CD4-positive, alpha-beta T cell (primary cell): ENCODE measurements around the gene TMEM141. TPM values are rescaled to one million over a fixed set of nuclear protein-coding genes. Genes with fewer than 3 reads are reported as not detected.
A peak's percentile ranks its signal among the peaks of the same experiment; 100 is the strongest.

Experiments used
- ATAC-seq: fragments of 200-7000 bp; cut with Tn5 transposase; one replicate; pipeline ENCODE4 v1.10.0; 2022; ENCODE audit warnings: mild to moderate bottlenecking; ENCODE audit not compliant: poor library complexity
- CTCF ChIA-PET: fragments of 350-600 bp; sonication (Branson Sonifier 250); formaldehyde crosslinking; loops from one replicate; lab custom pipeline; 2021; ENCODE audit warnings: antibody characterized with exemption, inconsistent platforms; lab: Charles Lee
- POLR2A ChIA-PET: fragments of 350-600 bp; sonication (Branson Sonifier 250); formaldehyde crosslinking; loops from one replicate; lab custom pipeline; 2021; ENCODE audit warnings: antibody characterized with exemption, inconsistent platforms; lab: Charles Lee
- DNase-seq, 14 experiments: peaks; one replicate each; pipeline ENCODE4 v3.0.0-alpha.2; 2013 to 2020; ENCODE audit warnings: mixed read lengths in 2 of 14
- H3K27ac ChIP-seq, 2 donors: one replicate each; pipeline versions ENCODE4 v1.5.1 to v1.7.0; 2013; ENCODE audit warnings: low read length in 2 of 2, low read depth in 1 of 2, mild to moderate bottlenecking in 1 of 2
- H3K27me3 ChIP-seq, 2 experiments: 1 replicate in 1 of 2; 2 replicates in 1 of 2; pipeline versions ENCODE4 v1.6.1 to v1.7.0; 2013; ENCODE audit warnings: low read length in 2 of 2, control low read depth in 1 of 2, mild to moderate bottlenecking in 1 of 2, moderate library complexity in 1 of 2; ENCODE audit not compliant: insufficient read depth in 2 of 2, control insufficient read depth in 1 of 2
- H3K36me3 ChIP-seq: one replicate; pipeline ENCODE4 v1.6.1; 2013; ENCODE audit warnings: low read length, control low read depth; ENCODE audit not compliant: insufficient read depth
- H3K4me1 ChIP-seq: one replicate; pipeline ENCODE4 v1.6.1; 2013; ENCODE audit warnings: low read length, control low read depth; ENCODE audit not compliant: insufficient read depth
- H3K4me3 ChIP-seq: one replicate; pipeline ENCODE4 v1.5.1; 2013; ENCODE audit warnings: mild to moderate bottlenecking, low read length, moderate library complexity
- H3K9me3 ChIP-seq, 2 experiments: 1 replicate in 1 of 2; 2 replicates in 1 of 2; pipeline versions ENCODE4 v1.6.1 to v1.7.0; 2013; ENCODE audit warnings: low read length in 2 of 2, mild to moderate bottlenecking in 2 of 2, control low read depth in 1 of 2, moderate library complexity in 1 of 2; ENCODE audit not compliant: control insufficient read depth in 1 of 2, insufficient read depth in 1 of 2
- H3K27ac Mint-ChIP-seq: one replicate; pipeline ENCODE4 v1.8.0; 2020; ENCODE audit warnings: mixed read lengths
- H3K27me3 Mint-ChIP-seq: one replicate; pipeline ENCODE4 v1.8.0; 2021; ENCODE audit warnings: mixed read lengths
- H3K36me3 Mint-ChIP-seq: one replicate; pipeline ENCODE4 v1.8.0; 2021; ENCODE audit warnings: low read depth, mixed read lengths
- H3K4me1 Mint-ChIP-seq: one replicate; pipeline ENCODE4 v1.8.0; 2021; ENCODE audit warnings: low read depth, mixed read lengths
- H3K4me3 Mint-ChIP-seq: one replicate; pipeline ENCODE4 v1.8.0; 2020; ENCODE audit warnings: mild to moderate bottlenecking, mixed read lengths
- H3K9me3 Mint-ChIP-seq: one replicate; pipeline ENCODE4 v1.8.0; 2020; ENCODE audit warnings: mixed read lengths
- CTCF ChIP-seq: fragments of 200-600 bp; IDR thresholded peaks from one replicate; pipeline ENCODE4 v1.8.0; 2022; ENCODE audit warnings: antibody characterized with exemption, mild to moderate bottlenecking
- intact Hi-C, 2 experiments: fragments of 100-400 bp; cut with DNase I in 1 of 2; cut with micrococcal nuclease in 1 of 2; formaldehyde crosslinking; loops; one replicate each; pipeline versions ENCODE4 v1.15.1 to v1.9.0; 2023 to 2025; cut with DNase I, micrococcal nuclease
- total RNA-seq, 174 experiments: library from RNA in 2 of 174; stranded (reverse) in 2 of 174; gene quantifications; one replicate each; pipeline ENCODE4 v1.2.3 and lab custom pipeline; 2021 to 2026

Gene TMEM141
- total RNA-seq, 2 experiments from 2014 or later = 14.6 to 17.1 TPM

- TF ChIP-seq CTCF = no peak
- peaks cover 9 to 14% of the 10 kb centered on the region in 2 experiments for H3K27me3 ChIP-seq
- ATAC-seq (no peak), DNase-seq (no peak)
- peak within 1 kb of the TSS; percentile 47 for H3K4me3 ChIP-seq
- Mint-ChIP-seq H3K4me3 (peak within 1 kb of the TSS; percentile 63), H3K4me1 (no peaks in the 10 kb centered on the region), H3K27me3 (peaks cover 4% of the 10 kb centered on the region), H3K9me3 (no peaks in the 10 kb centered on the region), H3K36me3 (no peaks in the 10 kb centered on the region), H3K27ac (no peak within 1 kb of the TSS)
- no peak within 1 kb of the TSS for H3K27ac ChIP-seq
- CTCF ChIA-PET = no interaction called here
- intact Hi-C loops = no loop called here
- H3K36me3 ChIP-seq = no peaks in the 10 kb centered on the region
- peaks cover 0 to 29% of the 10 kb centered on the region in 2 experiments for H3K9me3 ChIP-seq
- POLR2A ChIA-PET = no interaction called here
- peaks cover 19% of the 10 kb centered on the region for H3K4me1 ChIP-seq
Observed at GRCh38 chr9:136742591-136743391, 48.4 kb upstream of the TMEM141 start, which contains the start of gene LCN10. LCN10 (minus strand) TSS chr9:136742940; CDS start chr9:136742903, 37 bp downstream.

- Histone ChIP-seq H3K9me3 (peaks cover 0 to 29% of the 10 kb centered on the region in 2 experiments), H3K27ac (no peak overlapping the region), H3K36me3 (no peaks in the 10 kb centered on the region), H3K27me3 (peaks cover 9 to 14% of the 10 kb centered on the region in 2 experiments), H3K4me1 (peaks cover 19% of the 10 kb centered on the region), H3K4me3 (no peak overlapping the region)
- ChIA-PET POLR2A (no interaction called here), CTCF (no interaction called here)
- no peaks in the 10 kb centered on the region for H3K36me3 Mint-ChIP-seq
- no peak for DNase-seq
- no peak overlapping the region for H3K4me3 Mint-ChIP-seq
- no peak overlapping the region for H3K27ac Mint-ChIP-seq
- no peaks in the 10 kb centered on the region for H3K4me1 Mint-ChIP-seq
- no peak for TF ChIP-seq CTCF
- peaks cover 4% of the 10 kb centered on the region for H3K27me3 Mint-ChIP-seq
- H3K9me3 Mint-ChIP-seq = no peaks in the 10 kb centered on the region
- intact Hi-C loops = no loop called here
- ATAC-seq = no peak
Observed at GRCh38 chr9:136743639-136744211, 47.4 kb upstream of the TMEM141 start.

- Histone ChIP-seq H3K27me3 (peaks cover 12 to 14% of the 10 kb centered on the region in 2 experiments), H3K4me3 (no peak overlapping the region), H3K9me3 (peaks cover 0 to 29% of the 10 kb centered on the region in 2 experiments), H3K27ac (no peak overlapping the region), H3K4me1 (peaks cover 19% of the 10 kb centered on the region), H3K36me3 (no peaks in the 10 kb centered on the region)
- POLR2A ChIA-PET = no interaction called here
- H3K4me3 Mint-ChIP-seq = no peak overlapping the region
- H3K9me3 Mint-ChIP-seq = no peaks in the 10 kb centered on the region
- H3K27ac Mint-ChIP-seq = no peak overlapping the region
- no peak for TF ChIP-seq CTCF
- DNase-seq = no peak
- H3K27me3 Mint-ChIP-seq = peaks cover 4% of the 10 kb centered on the region
- H3K36me3 Mint-ChIP-seq = no peaks in the 10 kb centered on the region
- H3K4me1 Mint-ChIP-seq = no peaks in the 10 kb centered on the region
- intact Hi-C loops = no loop called here
- ATAC-seq = no peak
- CTCF ChIA-PET = no interaction called here
Observed at GRCh38 chr9:136744773-136745172, 46.4 kb upstream of the TMEM141 start.
